Liver (tissue), 9 donors: ENCODE results near the gene DMAC2. TPM values are rescaled to one million over a fixed set of nuclear protein-coding genes. Genes with fewer than 3 reads are reported as not detected.

Experiments used
- DNase-seq: peaks from one replicate; pipeline ENCODE4 v3.0.0-alpha.2; 2017; ENCODE audit warnings: low spot score
- H3K27ac ChIP-seq, 2 donors: one replicate each; pipeline ENCODE4 v1.7.0; 2013; ENCODE audit warnings: inconsistent platforms in 2 of 2, low read length in 2 of 2, control low read depth in 1 of 2, low read depth in 1 of 2, mild to moderate bottlenecking in 1 of 2
- H3K27me3 ChIP-seq, 4 donors: one replicate each; pipeline versions ENCODE4 v1.6.1 to v1.7.0; 2013; ENCODE audit warnings: low read length in 3 of 4, inconsistent platforms in 1 of 4, mild to moderate bottlenecking in 1 of 4, moderate library complexity in 1 of 4; ENCODE audit not compliant: control insufficient read depth in 4 of 4, insufficient read depth in 4 of 4
- H3K36me3 ChIP-seq, 4 donors: one replicate each; pipeline versions ENCODE4 v1.6.1 to v1.7.0; 2013; ENCODE audit warnings: low read length in 3 of 4, mild to moderate bottlenecking in 3 of 4, low read depth in 1 of 4, moderate library complexity in 1 of 4; ENCODE audit not compliant: control insufficient read depth in 4 of 4, insufficient read depth in 3 of 4
- H3K4me1 ChIP-seq, 4 donors: one replicate each; pipeline versions ENCODE4 v1.6.1 to v1.7.0; 2013; ENCODE audit warnings: low read length in 3 of 4, mild to moderate bottlenecking in 3 of 4, moderate library complexity in 1 of 4; ENCODE audit not compliant: control insufficient read depth in 4 of 4, insufficient read depth in 4 of 4
- H3K4me3 ChIP-seq, 3 donors: one replicate each; pipeline versions ENCODE4 v1.6.1 to v1.7.0; 2013; ENCODE audit warnings: low read length in 3 of 3, control low read depth in 1 of 3, low read depth in 1 of 3, mild to moderate bottlenecking in 1 of 3
- H3K9ac ChIP-seq, 2 donors: one replicate each; pipeline ENCODE4 v1.7.0; 2013; ENCODE audit warnings: low read length in 2 of 2, mild to moderate bottlenecking in 2 of 2, moderate library complexity in 2 of 2, control low read depth in 1 of 2, low read depth in 1 of 2
- H3K9me3 ChIP-seq, 4 donors: one replicate each; pipeline versions ENCODE4 v1.6.1 to v1.7.0; 2013; ENCODE audit warnings: low read length in 3 of 4; ENCODE audit not compliant: control insufficient read depth in 4 of 4
- ATF3 ChIP-seq: IDR thresholded peaks from 2 replicates; pipeline ENCODE4 v1.6.1; 2016; ENCODE audit warnings: antibody characterized with exemption
- CTCF ChIP-seq: fragments of 150-350 bp; IDR thresholded peaks from 2 replicates; pipeline ENCODE4 v1.5.1; 2017; ENCODE audit warnings: improper control_type of control experiment, low read depth, low read length; ENCODE audit not compliant: missing input control
- EGR1 ChIP-seq, 2 donors: IDR thresholded peaks; 2 replicates each; pipeline ENCODE4 v1.6.1; 2016 to 2018; ENCODE audit warnings: antibody characterized with exemption in 2 of 2, low read depth in 2 of 2
- FOXA1 ChIP-seq: IDR thresholded peaks from 2 replicates; pipeline ENCODE4 v1.6.1; 2016; ENCODE audit warnings: antibody characterized with exemption
- FOXA2 ChIP-seq: IDR thresholded peaks from 2 replicates; pipeline ENCODE4 v1.6.1; 2016; ENCODE audit warnings: antibody characterized with exemption
- GABPA ChIP-seq, 2 donors: IDR thresholded peaks in 1 of 2; conservative IDR thresholded peaks in 1 of 2; 2 replicates each; pipeline ENCODE4 v1.6.1; 2016; ENCODE audit warnings: antibody characterized with exemption in 2 of 2, mild to moderate bottlenecking in 1 of 2, moderate library complexity in 1 of 2
- HNF4A ChIP-seq, 2 donors: conservative IDR thresholded peaks; 2 replicates each; pipeline ENCODE4 v1.6.1; 2016; ENCODE audit warnings: antibody characterized with exemption in 2 of 2, mild to moderate bottlenecking in 2 of 2
- HNF4G ChIP-seq: IDR thresholded peaks from 2 replicates; pipeline ENCODE4 v1.6.1; 2016; ENCODE audit warnings: antibody characterized with exemption
- JUND ChIP-seq, 2 donors: IDR thresholded peaks; 2 replicates each; pipeline ENCODE4 v1.6.1; 2016; ENCODE audit warnings: antibody characterized with exemption in 2 of 2
- MAX ChIP-seq: IDR thresholded peaks from 2 replicates; pipeline ENCODE4 v1.6.1; 2016; ENCODE audit warnings: antibody characterized with exemption
- RAD21 ChIP-seq, 2 donors: IDR thresholded peaks; 2 replicates each; pipeline ENCODE4 v1.6.1; 2016; ENCODE audit warnings: antibody characterized with exemption in 2 of 2, mild to moderate bottlenecking in 2 of 2
- REST ChIP-seq: IDR thresholded peaks from 2 replicates; pipeline ENCODE4 v1.6.1; 2016; ENCODE audit warnings: antibody characterized with exemption, mild to moderate bottlenecking
- RXRA ChIP-seq, 2 donors: IDR thresholded peaks; 2 replicates each; pipeline ENCODE4 v1.6.1; 2017 to 2018; ENCODE audit warnings: antibody characterized with exemption in 2 of 2, mild to moderate bottlenecking in 1 of 2
- SP1 ChIP-seq: IDR thresholded peaks from 2 replicates; pipeline ENCODE4 v1.6.1; 2018; ENCODE audit warnings: antibody characterized with exemption, mild to moderate bottlenecking
- TAF1 ChIP-seq: conservative IDR thresholded peaks from 2 replicates; pipeline ENCODE4 v1.6.1; 2016; ENCODE audit warnings: antibody characterized with exemption, mild to moderate bottlenecking
- YY1 ChIP-seq: IDR thresholded peaks from 2 replicates; pipeline ENCODE4 v1.6.1; 2016; ENCODE audit warnings: antibody characterized with exemption, mild to moderate bottlenecking
- ZBTB33 ChIP-seq: IDR thresholded peaks from 2 replicates; pipeline ENCODE4 v1.6.1; 2016; ENCODE audit warnings: antibody characterized with exemption
- WGBS: extraction: QIAGEN DNeasy Blood & Tissue Kit; methylation state at CpG from one replicate; pipeline ENCODE4 v1.1.7; 2013; 5-methylcytosine and 5-hydroxymethylcytosine counted together
- polyA plus RNA-seq, 2 donors: library from polyadenylated mRNA; stranded (reverse) in 1 of 2; unstranded in 1 of 2; fragments of 200-250 nt in 1 of 2; fragments of >200 nt in 1 of 2; fragmentation: Nextera tagmentation in 1 of 2; extraction: Ambion mirVana in 1 of 2; gene quantifications; one replicate each; pipeline versions ENCODE4 v1.2.1 to v1.2.3, GENCODE V29; 2013 to 2015
- total RNA-seq, 2 donors: library from RNA; depleted of rRNA; stranded (reverse); fragments of >200 nt; gene quantifications; one replicate each; pipeline ENCODE4 v1.2.3, GENCODE V29; 2014
- donor health status: healthy.
- donor health status: healthy.
- donor health status: healthy.
- donor health status: healthy.
- donor health status: healthy.

The DMAC2 gene
- total and polyA plus RNA-seq, 4 donors = 17.1 to 28.8 (median 24.2) TPM

- WGBS = 95% methylated on average over 18 of the region's 18 CpGs
- Histone ChIP-seq H3K9ac (no peak overlapping the region), H3K4me3 (no peak overlapping the region), H3K9me3 (no peaks in the 10 kb centered on the region), H3K4me1 (peaks cover 0 to 20% (median 15%) of the 10 kb centered on the region in 4 donors), H3K36me3 (peaks cover 0 to 18% (median 6%) of the 10 kb centered on the region in 4 donors), H3K27ac (no peak overlapping the region), H3K27me3 (no peaks in the 10 kb centered on the region)
- no peak for TF ChIP-seq FOXA1
- no peak for TF ChIP-seq REST
- TF ChIP-seq ATF3 = no peak
- no peak for TF ChIP-seq JUND (IDR thresholded peaks at IDR 0.05)
- no peak for DNase-seq
Measured at GRCh38 chr19:41433171-41433570, 6.5 kb downstream of the DMAC2 start.

GRCh38 chr19:41431426-41432386, 8.0 kb downstream of the DMAC2 start:
- Histone ChIP-seq H3K9me3 (no peaks in the 10 kb centered on the region), H3K4me1 (peaks cover 0 to 20% (median 15%) of the 10 kb centered on the region in 4 donors), H3K36me3 (peaks cover 0 to 20% (median 3%) of the 10 kb centered on the region in 4 donors), H3K4me3 (no peak overlapping the region), H3K9ac (no peak overlapping the region), H3K27ac (peak overlapping the region; percentile 3 to 70), H3K27me3 (no peaks in the 10 kb centered on the region)
- DNase-seq = peak; percentile 53
- 57% methylated on average over 23 of the region's 23 CpGs for WGBS
- TF ChIP-seq MAX (no peak), HNF4G (no peak), RAD21 (IDR thresholded peaks at IDR 0.05) (peak; percentile 70 to 76), HNF4A (conservative IDR thresholded peaks at IDR 0.05) (peak; percentile 29 to 55), CTCF (peak; percentile 33), ZBTB33 (no peak), GABPA (IDR thresholded peaks at IDR 0.05 in 1 of 2, conservative IDR thresholded peaks at IDR 0.05 in 1 of 2) (no peak), YY1 (peak; percentile 95), FOXA2 (peak; percentile 17), RXRA (IDR thresholded peaks at IDR 0.05) (peak; percentile 82 to 83), REST (no peak), SP1 (peak; percentile 78), TAF1 (no peak), EGR1 (IDR thresholded peaks at IDR 0.05; ENCODE audit: low read depth in 2 of 2) (no peak), ATF3 (no peak)
